Measurements from ENCODE around the gene ABHD6. TPM values are rescaled to one million over a fixed set of nuclear protein-coding genes. Genes with fewer than 3 reads are reported as not detected.

The ABHD6 gene
- total RNA-seq, 1 experiment from 2014 or later: 5.7 TPM

GRCh38 chr3:58216496-58217195 is 20.9 kb upstream of the ABHD6 start:
- DNase-seq: no peak
- Mint-ChIP-seq H3K27me3 (ENCODE audit: unreplicated experiment) (peaks cover 20% of the 10 kb centered on the region), H3K4me1 (ENCODE audit: low read depth, unreplicated experiment) (peaks cover 19% of the 10 kb centered on the region), H3K4me3 (ENCODE audit: low read depth, unreplicated experiment) (no peak overlapping the region), H3K9me3 (ENCODE audit: low read depth, unreplicated experiment) (no peaks in the 10 kb centered on the region), H3K36me3 (ENCODE audit: insufficient read depth, unreplicated experiment) (no peaks in the 10 kb centered on the region), H3K27ac (ENCODE audit: unreplicated experiment) (no peak overlapping the region)
- CTCF ChIA-PET: interaction anchor here (0.6 to 1.9 kb wide), 10 partner anchors 16 to 1602 kb away, joined by 3 to 24 read pairs (median 4); partner anchors contain the start of genes HTD2 and RPP14
- intact Hi-C loops (cut with micrococcal nuclease; ENCODE audit: unreplicated experiment): loop anchor here (1.0 kb wide), 1 partner anchor 28 kb away; no protein-coding TSS in a partner anchor
- TF ChIP-seq, protein P1, sequence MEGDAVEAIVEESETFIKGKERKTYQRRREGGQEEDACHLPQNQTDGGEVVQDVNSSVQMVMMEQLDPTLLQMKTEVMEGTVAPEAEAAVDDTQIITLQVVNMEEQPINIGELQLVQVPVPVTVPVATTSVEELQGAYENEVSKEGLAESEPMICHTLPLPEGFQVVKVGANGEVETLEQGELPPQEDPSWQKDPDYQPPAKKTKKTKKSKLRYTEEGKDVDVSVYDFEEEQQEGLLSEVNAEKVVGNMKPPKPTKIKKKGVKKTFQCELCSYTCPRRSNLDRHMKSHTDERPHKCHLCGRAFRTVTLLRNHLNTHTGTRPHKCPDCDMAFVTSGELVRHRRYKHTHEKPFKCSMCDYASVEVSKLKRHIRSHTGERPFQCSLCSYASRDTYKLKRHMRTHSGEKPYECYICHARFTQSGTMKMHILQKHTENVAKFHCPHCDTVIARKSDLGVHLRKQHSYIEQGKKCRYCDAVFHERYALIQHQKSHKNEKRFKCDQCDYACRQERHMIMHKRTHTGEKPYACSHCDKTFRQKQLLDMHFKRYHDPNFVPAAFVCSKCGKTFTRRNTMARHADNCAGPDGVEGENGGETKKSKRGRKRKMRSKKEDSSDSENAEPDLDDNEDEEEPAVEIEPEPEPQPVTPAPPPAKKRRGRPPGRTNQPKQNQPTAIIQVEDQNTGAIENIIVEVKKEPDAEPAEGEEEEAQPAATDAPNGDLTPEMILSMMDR (IDR thresholded peaks at IDR 0.05; ENCODE audit: unreplicated experiment): no peak
- no TSS peak for BruUV-seq (replicated peaks)

GRCh38 chr3:58217209-58217811 is 20.3 kb upstream of the ABHD6 start:
- intact Hi-C loops (cut with micrococcal nuclease; ENCODE audit: unreplicated experiment): loop anchor here (1.0 kb wide), 1 partner anchor 29 kb away; no protein-coding TSS in a partner anchor
- Mint-ChIP-seq H3K9me3 (ENCODE audit: low read depth, unreplicated experiment) (no peaks in the 10 kb centered on the region), H3K4me3 (ENCODE audit: low read depth, unreplicated experiment) (peak overlapping the region; percentile 59), H3K4me1 (ENCODE audit: low read depth, unreplicated experiment) (peaks cover 25% of the 10 kb centered on the region), H3K27me3 (ENCODE audit: unreplicated experiment) (peaks cover 20% of the 10 kb centered on the region), H3K27ac (ENCODE audit: unreplicated experiment) (no peak overlapping the region), H3K36me3 (ENCODE audit: insufficient read depth, unreplicated experiment) (no peaks in the 10 kb centered on the region)
- CTCF ChIA-PET: interaction anchor here (0.6 to 1.9 kb wide), 11 partner anchors 15 to 1602 kb away, joined by 3 to 24 read pairs (median 3); partner anchors contain the start of genes HTD2 and RPP14
- no TSS peak for BruUV-seq (replicated peaks)
- TF ChIP-seq, protein P1 (IDR thresholded peaks at IDR 0.05; ENCODE audit: unreplicated experiment): peak; percentile 70
- peak; percentile 64 for DNase-seq

DNA sequence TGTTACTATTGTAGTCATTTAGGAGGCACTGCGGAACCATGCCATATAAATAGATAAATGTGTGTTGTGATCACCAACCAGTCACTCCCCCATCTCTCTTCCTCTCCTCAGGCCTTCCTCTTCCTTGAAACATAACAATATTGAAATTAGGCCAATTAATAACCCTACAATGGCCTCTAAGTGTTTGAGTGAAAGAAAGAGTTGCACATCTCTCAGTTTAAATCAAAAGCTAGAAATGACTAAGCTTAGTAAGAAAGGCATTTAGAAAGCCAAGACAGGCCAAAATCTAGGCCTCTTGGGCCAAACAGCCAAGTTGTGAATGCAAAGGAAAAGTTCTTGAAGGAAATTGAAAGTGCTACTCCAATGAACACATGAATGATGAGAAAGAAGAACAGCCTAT is 18.7 kb upstream of the ABHD6 start:
- Mint-ChIP-seq H3K9me3 (ENCODE audit: low read depth, unreplicated experiment) (no peaks in the 10 kb centered on the region), H3K36me3 (ENCODE audit: insufficient read depth, unreplicated experiment) (no peaks in the 10 kb centered on the region), H3K27ac (ENCODE audit: unreplicated experiment) (no peak overlapping the region), H3K27me3 (ENCODE audit: unreplicated experiment) (peaks cover 18% of the 10 kb centered on the region), H3K4me3 (ENCODE audit: low read depth, unreplicated experiment) (no peak overlapping the region), H3K4me1 (ENCODE audit: low read depth, unreplicated experiment) (peaks cover 31% of the 10 kb centered on the region)
- intact Hi-C loops (cut with micrococcal nuclease; ENCODE audit: unreplicated experiment): no loop called here
- TF ChIP-seq, protein P1 (IDR thresholded peaks at IDR 0.05; ENCODE audit: unreplicated experiment): no peak
- CTCF ChIA-PET: interaction anchor here (0.6 to 1.3 kb wide), 2 partner anchors 80 to 234 kb away, joined by 4 read pairs; no protein-coding TSS in a partner anchor
- DNase-seq: no peak
- BruUV-seq (replicated peaks): no TSS peak

GRCh38 chr3:58222161-58222724 is 15.3 kb upstream of the ABHD6 start:
- no peak overlapping the region for H3K27ac Mint-ChIP-seq (ENCODE audit: unreplicated experiment)
- no peak for DNase-seq
- no peaks in the 10 kb centered on the region for H3K36me3 Mint-ChIP-seq (ENCODE audit: insufficient read depth, unreplicated experiment)
- BruUV-seq (replicated peaks): no TSS peak
- intact Hi-C loops (cut with micrococcal nuclease; ENCODE audit: unreplicated experiment): no loop called here
- no peak overlapping the region for H3K4me3 Mint-ChIP-seq (ENCODE audit: low read depth, unreplicated experiment)
- H3K9me3 Mint-ChIP-seq (ENCODE audit: low read depth, unreplicated experiment): no peaks in the 10 kb centered on the region
- no peaks in the 10 kb centered on the region for H3K27me3 Mint-ChIP-seq (ENCODE audit: unreplicated experiment)
- H3K4me1 Mint-ChIP-seq (ENCODE audit: low read depth, unreplicated experiment): peaks cover 22% of the 10 kb centered on the region
- TF ChIP-seq, protein P1 (IDR thresholded peaks at IDR 0.05; ENCODE audit: unreplicated experiment): no peak
- CTCF ChIA-PET: no interaction called here

All from Calu3 (cell line).